ENCODE results near the gene RNF213.

DNA sequence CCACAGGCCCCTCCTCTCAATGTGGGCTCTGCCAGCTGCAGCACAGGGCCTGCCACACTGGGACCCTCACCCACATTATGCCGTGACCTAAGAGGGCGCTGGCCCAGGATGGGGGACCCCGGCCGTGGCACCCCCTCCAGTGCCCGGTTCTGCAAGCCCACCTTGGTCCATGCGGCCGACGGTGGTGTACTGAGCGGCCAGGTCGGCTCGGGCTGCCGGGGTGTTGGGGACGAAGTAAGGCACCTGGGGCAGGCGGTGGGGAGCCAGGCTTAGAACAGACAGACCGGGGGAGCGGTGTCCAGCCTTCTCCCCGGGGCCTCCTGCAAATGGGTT, 47.0 kb upstream of the RNF213 start:
- TF ChIP-seq, protein P1, sequence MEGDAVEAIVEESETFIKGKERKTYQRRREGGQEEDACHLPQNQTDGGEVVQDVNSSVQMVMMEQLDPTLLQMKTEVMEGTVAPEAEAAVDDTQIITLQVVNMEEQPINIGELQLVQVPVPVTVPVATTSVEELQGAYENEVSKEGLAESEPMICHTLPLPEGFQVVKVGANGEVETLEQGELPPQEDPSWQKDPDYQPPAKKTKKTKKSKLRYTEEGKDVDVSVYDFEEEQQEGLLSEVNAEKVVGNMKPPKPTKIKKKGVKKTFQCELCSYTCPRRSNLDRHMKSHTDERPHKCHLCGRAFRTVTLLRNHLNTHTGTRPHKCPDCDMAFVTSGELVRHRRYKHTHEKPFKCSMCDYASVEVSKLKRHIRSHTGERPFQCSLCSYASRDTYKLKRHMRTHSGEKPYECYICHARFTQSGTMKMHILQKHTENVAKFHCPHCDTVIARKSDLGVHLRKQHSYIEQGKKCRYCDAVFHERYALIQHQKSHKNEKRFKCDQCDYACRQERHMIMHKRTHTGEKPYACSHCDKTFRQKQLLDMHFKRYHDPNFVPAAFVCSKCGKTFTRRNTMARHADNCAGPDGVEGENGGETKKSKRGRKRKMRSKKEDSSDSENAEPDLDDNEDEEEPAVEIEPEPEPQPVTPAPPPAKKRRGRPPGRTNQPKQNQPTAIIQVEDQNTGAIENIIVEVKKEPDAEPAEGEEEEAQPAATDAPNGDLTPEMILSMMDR (IDR thresholded peaks at IDR 0.05) = no peak
- no peak for TF ChIP-seq POLR2A (IDR thresholded peaks at IDR 0.05)
- no peak for TF ChIP-seq POLR2AphosphoS5 (IDR thresholded peaks at IDR 0.05)
- TF ChIP-seq EP300 (IDR thresholded peaks at IDR 0.05) = no peak
